Transverse colon (tissue), 4 donors: Measurements from ENCODE around the gene LMO4. TPM values are rescaled to one million over a fixed set of nuclear protein-coding genes. Genes with fewer than 3 reads are reported as not detected.

Source experiments
- DNase-seq: peaks from one replicate; pipeline ENCODE4 v3.0.0-alpha.2; 2019
- H3K27ac ChIP-seq, 4 donors: fragments of 200-600 bp; sonication (generic); 2 replicates each; pipeline ENCODE4 v1.5.1; 2016 to 2018; ENCODE audit warnings: inconsistent platforms in 4 of 4
- H3K27me3 ChIP-seq: fragments of 200-600 bp; sonication (generic); 2 replicates; pipeline ENCODE4 v1.5.1; 2017; ENCODE audit warnings: inconsistent platforms
- H3K36me3 ChIP-seq, 4 donors: fragments of 200-600 bp; sonication (generic); 2 replicates each; pipeline ENCODE4 v1.5.1; 2017 to 2019; ENCODE audit warnings: inconsistent platforms in 4 of 4
- H3K4me1 ChIP-seq, 4 donors: fragments of 200-600 bp; sonication (generic); 2 replicates each; pipeline ENCODE4 v1.5.1; 2017 to 2020; ENCODE audit warnings: inconsistent platforms in 4 of 4
- H3K4me3 ChIP-seq, 4 donors: fragments of 200-600 bp; sonication (generic); 1 replicate in 1 of 4; 2 replicates in 3 of 4; pipeline versions ENCODE4 v1.5.1 to v1.6.1; 2017 to 2019; ENCODE audit warnings: inconsistent platforms in 4 of 4
- H3K9me3 ChIP-seq, 2 donors: fragments of 200-600 bp; sonication (generic); 2 replicates each; pipeline ENCODE4 v1.5.1; 2017 to 2019; ENCODE audit warnings: inconsistent platforms in 2 of 2
- CTCF ChIP-seq, 5 experiments: fragments of 200-600 bp in 3 of 5; fragments of 450-650 bp in 2 of 5; sonication (generic) in 3 of 5; IDR thresholded peaks; 1 replicate in 2 of 5; 2 replicates in 3 of 5; pipeline ENCODE4 v1.5.1; 2016 to 2017; ENCODE audit warnings: antibody characterized with exemption in 5 of 5, inconsistent platforms in 3 of 5, mild to moderate bottlenecking in 2 of 5, moderate library complexity in 1 of 5
- EP300 ChIP-seq: sonication (generic); formaldehyde crosslinking; IDR thresholded peaks from one replicate; pipeline ENCODE4 v1.6.1; 2017; ENCODE audit warnings: antibody characterized with exemption, low read depth
- POLR2A ChIP-seq: fragments of 450-650 bp; IDR thresholded peaks from one replicate; pipeline ENCODE4 v1.6.1; 2016; ENCODE audit warnings: antibody characterized with exemption, mild to moderate bottlenecking, moderate library complexity
- POLR2AphosphoS5 ChIP-seq, 3 donors: sonication (generic); formaldehyde crosslinking; IDR thresholded peaks; one replicate each; pipeline ENCODE4 v1.6.1; 2016; ENCODE audit warnings: antibody characterized with exemption in 3 of 3
- WGBS, 2 donors: methylation state at CpG; one replicate each; pipeline ENCODE4 v1.1.5; 2018; ENCODE audit warnings: low coverage in 1 of 2; 5-methylcytosine and 5-hydroxymethylcytosine counted together
- in situ Hi-C, 4 donors: fragments of 200-750 bp; cut with MboI; loops; one replicate each; pipeline versions ENCODE4 v1.15.0 to v1.15.1; 2017; ENCODE audit warnings: low sequenced_read_pairs in 3 of 4, low pct_ligation_motif_present in 1 of 4, low pct_unique_long_range_greater_than_20kb in 1 of 4
- intact Hi-C: fragments of 100-400 bp; cut with DNase I; formaldehyde crosslinking; loops from one replicate; pipeline ENCODE4 v1.15.1; 2023; ENCODE audit warnings: low total_unique reads
- total RNA-seq, 4 donors: library from RNA; depleted of rRNA; stranded (reverse); fragments of >200 nt; gene quantifications; one replicate each; pipeline ENCODE4 v1.1.0, GENCODE V29; 2016

Gene LMO4
- total RNA-seq, 4 donors from 2014 or later: 8.4 to 22.4 (median 16.4) TPM

DNA sequence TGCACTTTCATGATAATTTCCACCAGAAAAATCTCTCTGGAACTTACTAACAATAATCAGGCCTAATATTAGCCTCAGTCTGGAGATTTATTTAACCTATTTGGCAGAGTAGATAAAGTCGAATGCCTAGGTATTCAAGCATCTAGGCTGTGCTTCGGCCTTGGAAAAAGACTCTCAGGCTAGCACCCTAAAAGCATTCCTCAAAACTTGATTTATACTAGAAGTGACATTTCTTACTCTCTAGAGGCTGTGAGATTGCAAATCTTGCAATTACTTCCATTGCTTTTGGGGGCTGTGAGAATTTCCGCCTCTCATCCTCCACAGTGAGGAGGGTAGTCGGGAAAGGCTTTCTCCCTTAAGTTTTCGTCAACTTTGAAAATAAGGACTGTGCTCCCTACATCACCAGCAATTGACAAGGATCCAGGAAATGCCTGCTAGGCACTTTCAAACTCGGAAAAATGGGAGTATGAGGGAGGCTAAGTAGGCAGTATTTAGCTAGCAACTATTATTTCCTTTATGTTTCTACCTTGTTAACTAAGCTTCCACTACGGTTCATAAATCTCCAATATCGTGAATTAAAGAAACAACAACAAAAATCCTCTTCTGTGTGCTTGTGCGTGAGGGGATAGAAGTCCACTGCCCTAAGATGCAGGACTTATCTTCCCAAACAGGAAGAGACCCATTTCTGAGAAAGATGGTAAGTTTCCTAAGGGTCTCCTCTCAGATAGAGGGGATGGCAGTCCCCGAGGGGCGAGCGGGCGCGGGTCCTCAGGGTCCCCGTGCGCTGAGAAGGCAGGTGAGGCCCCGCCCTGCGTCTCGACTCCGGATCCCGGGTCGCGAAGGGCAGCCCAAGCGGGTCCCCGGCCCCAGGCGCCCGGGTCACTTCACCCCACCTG lies 1.1 kb upstream of the LMO4 start:
- H3K4me3 ChIP-seq: peak overlapping the region; percentile 73 to 83 (median 80)
- peaks cover 4 to 25% (median 15%) of the 10 kb centered on the region in 4 donors for H3K4me1 ChIP-seq
- H3K27me3 ChIP-seq: no peaks in the 10 kb centered on the region
- DNase-seq: no peak
- peak overlapping the region; percentile 98 to 99 (median 99) for H3K27ac ChIP-seq
- no peak for TF ChIP-seq CTCF (IDR thresholded peaks at IDR 0.05)
- no peaks in the 10 kb centered on the region for H3K36me3 ChIP-seq
- no peaks in the 10 kb centered on the region for H3K9me3 ChIP-seq
- in situ Hi-C loops: loop anchor here in 3 of 4 donors (10.0 kb wide), 1 partner anchor 627 kb away; no protein-coding TSS in a partner anchor
- WGBS, 2 donors: 16 to 30% methylated on average over 5 to 27 of the region's 27 CpGs
- intact Hi-C loops: loop anchor here (10.0 kb wide), 1 partner anchor 627 kb away; no protein-coding TSS in a partner anchor

DNA sequence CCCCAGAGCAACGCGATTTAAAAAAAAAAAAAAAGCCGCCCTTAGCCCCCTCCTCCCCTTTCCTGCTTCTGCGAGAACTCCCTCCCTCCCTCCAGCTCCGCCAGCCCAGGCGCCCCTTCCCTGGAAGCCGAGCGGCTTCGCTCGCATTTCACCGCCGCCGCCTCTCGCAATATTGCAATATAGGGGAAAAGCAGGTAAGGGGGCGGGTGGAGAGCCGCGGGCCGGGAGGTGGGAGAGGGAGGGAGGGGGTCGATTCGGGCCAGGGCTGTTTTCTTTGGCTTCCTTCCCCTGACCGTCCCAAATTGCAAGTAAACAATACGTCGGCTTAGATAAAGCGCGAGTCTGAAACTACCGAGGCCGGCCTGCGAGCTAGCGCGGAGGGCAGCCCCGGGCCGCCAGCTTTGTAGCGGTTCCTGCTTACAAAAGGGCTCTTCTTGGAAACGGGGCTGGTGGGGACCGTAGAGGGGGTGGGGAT lies 408 bp downstream of the LMO4 start:
- peak overlapping the region; percentile 73 to 92 (median 80) for H3K4me3 ChIP-seq
- no peaks in the 10 kb centered on the region for H3K27me3 ChIP-seq
- H3K4me1 ChIP-seq: peaks cover 9 to 38% (median 24%) of the 10 kb centered on the region in 4 donors
- DNase-seq: peak; percentile 57
- in situ Hi-C loops (loop anchor here in 3 of 4 donors (10.0 kb wide), 1 partner anchor 626 kb away; no protein-coding TSS in a partner anchor), intact Hi-C loops (loop anchor here (10.0 kb wide), 1 partner anchor 626 kb away; no protein-coding TSS in a partner anchor)
- peak overlapping the region; percentile 98 to 99 (median 99) for H3K27ac ChIP-seq
- TF ChIP-seq CTCF (IDR thresholded peaks at IDR 0.05) (no peak), EP300 (no peak), POLR2AphosphoS5 (IDR thresholded peaks at IDR 0.05) (no peak), POLR2A (no peak)
- no peaks in the 10 kb centered on the region for H3K9me3 ChIP-seq
- WGBS, 2 donors: 0 to 1% methylated on average over 12 to 34 of the region's 35 CpGs
- H3K36me3 ChIP-seq: no peaks in the 10 kb centered on the region

- TF ChIP-seq CTCF (IDR thresholded peaks at IDR 0.05) (no peak), POLR2A (no peak), EP300 (no peak), POLR2AphosphoS5 (IDR thresholded peaks at IDR 0.05) (peak in 2 of 3 donors; percentile 8 to 10)
- intact Hi-C loops: loop anchor here (10.0 kb wide), 2 partner anchors 355 to 625 kb away; no protein-coding TSS in a partner anchor
- H3K27me3 ChIP-seq: no peaks in the 10 kb centered on the region
- DNase-seq: no peak
- H3K9me3 ChIP-seq: no peaks in the 10 kb centered on the region
- peaks cover 9 to 43% (median 29%) of the 10 kb centered on the region in 4 donors for H3K4me1 ChIP-seq
- H3K36me3 ChIP-seq: no peaks in the 10 kb centered on the region
- in situ Hi-C loops: loop anchor here in 3 of 4 donors (10.0 kb wide), 1 partner anchor 625 kb away; no protein-coding TSS in a partner anchor
- H3K4me3 ChIP-seq: peak overlapping the region; percentile 73 to 92 (median 80)
- WGBS, 2 donors: 0% methylated on average over 7 of the region's 7 CpGs
- H3K27ac ChIP-seq: peak overlapping the region; percentile 98 to 99 (median 99)
Observed at GRCh38 chr1:87329526-87330056, 911 bp downstream of the LMO4 start.
